CD4-positive, alpha-beta T cell (primary cell): Measurements from ENCODE around the gene ARHGEF19. TPM values are rescaled to one million over a fixed set of nuclear protein-coding genes. Genes with fewer than 3 reads are reported as not detected.

ENCODE experiments used
- ATAC-seq: fragments of 200-7000 bp; cut with Tn5 transposase; one replicate; pipeline ENCODE4 v1.10.0; 2022; ENCODE audit warnings: mild to moderate bottlenecking; ENCODE audit not compliant: poor library complexity
- CTCF ChIA-PET: fragments of 350-600 bp; sonication (Branson Sonifier 250); formaldehyde crosslinking; loops from one replicate; lab custom pipeline; 2021; ENCODE audit warnings: antibody characterized with exemption, inconsistent platforms; lab: Charles Lee
- POLR2A ChIA-PET: fragments of 350-600 bp; sonication (Branson Sonifier 250); formaldehyde crosslinking; loops from one replicate; lab custom pipeline; 2021; ENCODE audit warnings: antibody characterized with exemption, inconsistent platforms; lab: Charles Lee
- DNase-seq, 14 experiments: peaks; one replicate each; pipeline ENCODE4 v3.0.0-alpha.2; 2013 to 2020; ENCODE audit warnings: mixed read lengths in 2 of 14
- H3K27ac ChIP-seq, 2 donors: one replicate each; pipeline versions ENCODE4 v1.5.1 to v1.7.0; 2013; ENCODE audit warnings: low read length in 2 of 2, low read depth in 1 of 2, mild to moderate bottlenecking in 1 of 2
- H3K27me3 ChIP-seq, 2 experiments: 1 replicate in 1 of 2; 2 replicates in 1 of 2; pipeline versions ENCODE4 v1.6.1 to v1.7.0; 2013; ENCODE audit warnings: low read length in 2 of 2, control low read depth in 1 of 2, mild to moderate bottlenecking in 1 of 2, moderate library complexity in 1 of 2; ENCODE audit not compliant: insufficient read depth in 2 of 2, control insufficient read depth in 1 of 2
- H3K36me3 ChIP-seq: one replicate; pipeline ENCODE4 v1.6.1; 2013; ENCODE audit warnings: low read length, control low read depth; ENCODE audit not compliant: insufficient read depth
- H3K4me1 ChIP-seq: one replicate; pipeline ENCODE4 v1.6.1; 2013; ENCODE audit warnings: low read length, control low read depth; ENCODE audit not compliant: insufficient read depth
- H3K4me3 ChIP-seq: one replicate; pipeline ENCODE4 v1.5.1; 2013; ENCODE audit warnings: mild to moderate bottlenecking, low read length, moderate library complexity
- H3K9me3 ChIP-seq, 2 experiments: 1 replicate in 1 of 2; 2 replicates in 1 of 2; pipeline versions ENCODE4 v1.6.1 to v1.7.0; 2013; ENCODE audit warnings: low read length in 2 of 2, mild to moderate bottlenecking in 2 of 2, control low read depth in 1 of 2, moderate library complexity in 1 of 2; ENCODE audit not compliant: control insufficient read depth in 1 of 2, insufficient read depth in 1 of 2
- H3K27ac Mint-ChIP-seq: one replicate; pipeline ENCODE4 v1.8.0; 2020; ENCODE audit warnings: mixed read lengths
- H3K27me3 Mint-ChIP-seq: one replicate; pipeline ENCODE4 v1.8.0; 2021; ENCODE audit warnings: mixed read lengths
- H3K36me3 Mint-ChIP-seq: one replicate; pipeline ENCODE4 v1.8.0; 2021; ENCODE audit warnings: low read depth, mixed read lengths
- H3K4me1 Mint-ChIP-seq: one replicate; pipeline ENCODE4 v1.8.0; 2021; ENCODE audit warnings: low read depth, mixed read lengths
- H3K4me3 Mint-ChIP-seq: one replicate; pipeline ENCODE4 v1.8.0; 2020; ENCODE audit warnings: mild to moderate bottlenecking, mixed read lengths
- H3K9me3 Mint-ChIP-seq: one replicate; pipeline ENCODE4 v1.8.0; 2020; ENCODE audit warnings: mixed read lengths
- intact Hi-C, 2 experiments: fragments of 100-400 bp; cut with DNase I in 1 of 2; cut with micrococcal nuclease in 1 of 2; formaldehyde crosslinking; loops; one replicate each; pipeline versions ENCODE4 v1.15.1 to v1.9.0; 2023 to 2025; cut with DNase I, micrococcal nuclease
- total RNA-seq, 174 experiments: library from RNA in 2 of 174; stranded (reverse) in 2 of 174; gene quantifications; one replicate each; pipeline ENCODE4 v1.2.3 and lab custom pipeline; 2021 to 2026
- TF ChIP-seq, protein P1 (sequence below): fragments of 200-600 bp; IDR thresholded peaks from one replicate; pipeline ENCODE4 v1.8.0; 2022; ENCODE audit warnings: antibody characterized with exemption, mild to moderate bottlenecking

The ARHGEF19 gene
- total RNA-seq, 2 experiments from 2014 or later = 3.8 to 5.8 TPM

DNA sequence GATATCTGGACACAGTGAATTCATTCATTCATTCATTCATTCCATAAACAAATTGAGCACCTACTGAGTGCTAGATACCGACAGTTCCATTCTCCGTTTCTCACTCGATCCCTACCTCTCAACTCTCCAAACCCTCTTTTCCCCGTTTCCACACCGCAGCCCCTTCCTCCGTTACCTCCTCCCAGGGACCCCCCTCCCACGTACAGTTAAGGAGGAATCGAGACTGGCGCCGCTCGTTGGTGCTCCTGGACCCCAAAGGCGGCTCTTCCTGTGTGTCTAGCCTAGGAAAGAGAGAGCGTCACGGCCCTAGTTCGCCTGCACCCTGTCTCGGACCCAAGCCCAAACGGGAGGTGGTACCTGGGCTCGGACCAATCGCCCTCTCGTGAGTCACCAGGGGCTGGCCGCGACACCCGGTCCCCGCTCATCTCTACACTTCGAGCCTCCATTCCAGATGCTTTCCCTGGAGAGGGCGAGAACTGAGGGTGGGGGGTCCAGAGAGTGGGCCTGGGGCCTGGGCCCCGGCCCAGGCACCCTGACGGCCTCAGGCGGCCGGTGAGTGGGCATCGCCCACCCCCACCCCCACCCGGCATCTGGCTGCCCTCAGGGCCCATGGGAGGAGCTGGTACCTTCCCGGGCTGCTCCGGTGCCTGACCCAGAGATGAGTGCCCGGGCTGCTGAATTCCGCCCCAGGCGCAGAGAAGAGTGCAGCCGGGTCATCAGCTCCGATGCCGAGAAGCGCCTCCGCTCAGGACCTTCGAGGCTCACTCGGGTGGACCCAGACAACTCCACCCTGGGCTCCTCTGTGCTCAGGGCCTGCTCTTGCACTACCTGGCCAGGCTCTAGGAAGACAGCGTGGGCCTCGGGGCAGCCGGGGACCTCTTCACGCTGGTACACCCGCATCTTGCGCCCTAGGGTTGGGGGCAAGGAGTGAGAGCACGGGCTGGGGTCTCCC lies 4.9 kb downstream of the ARHGEF19 start:
- DNase-seq = peak in 2 of 14 experiments; percentile 14 to 56
- CTCF ChIA-PET = interaction anchor here (0.7 to 1.4 kb wide), 3 partner anchors 9 to 37 kb away, joined by 3 to 6 read pairs (median 4); no protein-coding TSS in a partner anchor
- ATAC-seq = no peak
- Mint-ChIP-seq H3K9me3 (no peaks in the 10 kb centered on the region), H3K4me3 (peak overlapping the region; percentile 93), H3K4me1 (peaks cover 12% of the 10 kb centered on the region), H3K27me3 (no peaks in the 10 kb centered on the region), H3K27ac (peak overlapping the region; percentile 95), H3K36me3 (peaks cover 20% of the 10 kb centered on the region)
- intact Hi-C loops = loop anchor here (1.0 to 10.0 kb wide), 5 partner anchors 29 to 847 kb away; partner anchors contain the start of genes CPLANE2 (in 2 of the 2), NBPF1 (in 1 of the 2) and SDHB (in 1 of the 2)
- Histone ChIP-seq H3K36me3 (peaks cover 10% of the 10 kb centered on the region), H3K27me3 (no peaks in the 10 kb centered on the region), H3K9me3 (no peaks in the 10 kb centered on the region), H3K4me1 (peaks cover 25% of the 10 kb centered on the region), H3K27ac (peak overlapping the region; percentile 49 to 80), H3K4me3 (peak overlapping the region; percentile 75)
- POLR2A ChIA-PET = interaction anchor here (1.0 to 3.4 kb wide), 9 partner anchors 9 to 360 kb away, joined by 3 to 46 read pairs (median 3); partner anchors contain the start of genes CPLANE2, SPEN and SZRD1
- TF ChIP-seq, protein P1, sequence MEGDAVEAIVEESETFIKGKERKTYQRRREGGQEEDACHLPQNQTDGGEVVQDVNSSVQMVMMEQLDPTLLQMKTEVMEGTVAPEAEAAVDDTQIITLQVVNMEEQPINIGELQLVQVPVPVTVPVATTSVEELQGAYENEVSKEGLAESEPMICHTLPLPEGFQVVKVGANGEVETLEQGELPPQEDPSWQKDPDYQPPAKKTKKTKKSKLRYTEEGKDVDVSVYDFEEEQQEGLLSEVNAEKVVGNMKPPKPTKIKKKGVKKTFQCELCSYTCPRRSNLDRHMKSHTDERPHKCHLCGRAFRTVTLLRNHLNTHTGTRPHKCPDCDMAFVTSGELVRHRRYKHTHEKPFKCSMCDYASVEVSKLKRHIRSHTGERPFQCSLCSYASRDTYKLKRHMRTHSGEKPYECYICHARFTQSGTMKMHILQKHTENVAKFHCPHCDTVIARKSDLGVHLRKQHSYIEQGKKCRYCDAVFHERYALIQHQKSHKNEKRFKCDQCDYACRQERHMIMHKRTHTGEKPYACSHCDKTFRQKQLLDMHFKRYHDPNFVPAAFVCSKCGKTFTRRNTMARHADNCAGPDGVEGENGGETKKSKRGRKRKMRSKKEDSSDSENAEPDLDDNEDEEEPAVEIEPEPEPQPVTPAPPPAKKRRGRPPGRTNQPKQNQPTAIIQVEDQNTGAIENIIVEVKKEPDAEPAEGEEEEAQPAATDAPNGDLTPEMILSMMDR = no peak

- peaks cover 20% of the 10 kb centered on the region for H3K36me3 Mint-ChIP-seq
- ChIA-PET POLR2A (interaction anchor here (0.6 to 3.4 kb wide), 11 partner anchors 10 to 360 kb away, joined by 3 to 46 read pairs (median 3); partner anchors contain the start of genes CPLANE2, SPEN and SZRD1), CTCF (interaction anchor here (0.7 to 1.4 kb wide), 4 partner anchors 10 to 37 kb away, joined by 3 to 6 read pairs (median 4); no protein-coding TSS in a partner anchor)
- peak overlapping the region; percentile 60 to 86 for H3K27ac ChIP-seq
- H3K4me3 ChIP-seq = peak overlapping the region; percentile 75
- H3K27me3 ChIP-seq = no peaks in the 10 kb centered on the region
- no peaks in the 10 kb centered on the region for H3K9me3 ChIP-seq
- peak overlapping the region; percentile 95 for H3K27ac Mint-ChIP-seq
- peak; percentile 88 for ATAC-seq
- TF ChIP-seq, protein P1 = no peak
- H3K27me3 Mint-ChIP-seq = no peaks in the 10 kb centered on the region
- peaks cover 25% of the 10 kb centered on the region for H3K4me1 ChIP-seq
- H3K4me1 Mint-ChIP-seq = peaks cover 12% of the 10 kb centered on the region
- no peaks in the 10 kb centered on the region for H3K9me3 Mint-ChIP-seq
- DNase-seq = peak; percentile 85 to 98 (median 91)
- intact Hi-C loops = loop anchor here (1.0 to 10.0 kb wide), 6 partner anchors 11 to 848 kb away; partner anchors contain the start of genes CPLANE2 (in 2 of the 2), NBPF1 (in 1 of the 2) and SDHB (in 1 of the 2)
- peaks cover 14% of the 10 kb centered on the region for H3K36me3 ChIP-seq
- peak overlapping the region; percentile 93 for H3K4me3 Mint-ChIP-seq
Observed at GRCh38 chr1:16206547-16207317, 5.7 kb downstream of the ARHGEF19 start.
